Neural progenitor cell (in vitro differentiated cells): ENCODE data around the gene PPP2R3A.

Experiments used
- CTCF ChIP-seq: fragments of 200-600 bp; sonication (generic); IDR thresholded peaks from 2 replicates; pipeline ENCODE4 v1.5.1; 2017; ENCODE audit warnings: antibody characterized with exemption, mild to moderate bottlenecking
- EZH2 ChIP-seq: fragments of 200-600 bp; sonication (generic); IDR thresholded peaks from 2 replicates; pipeline ENCODE4 v1.6.1; 2017; ENCODE audit warnings: antibody characterized with exemption, mild to moderate bottlenecking, moderate library complexity
- EZH2phosphoT487 ChIP-seq: fragments of 200-600 bp; sonication (generic); IDR thresholded peaks from 2 replicates; pipeline ENCODE4 v1.6.1; 2017; ENCODE audit warnings: antibody characterized with exemption

- no peak for TF ChIP-seq CTCF
- no peak for TF ChIP-seq EZH2
- TF ChIP-seq EZH2phosphoT487 = no peak
Measured at GRCh38 chr3:136177876-136178275, 212.3 kb downstream of the PPP2R3A start.
